OCI-LY7 (cell line): ENCODE measurements around the gene TRMT1. TPM values are rescaled to one million over a fixed set of nuclear protein-coding genes. Genes with fewer than 3 reads are reported as not detected.

Experiments
- BruUV-seq: library from RNA; stranded (reverse); fragments of 400-500 nt; replicated peaks from 2 replicates; lab custom pipeline; 2021; lab: Mats Ljungman, UMichigan
- CTCF ChIA-PET: fragments of 300-600 bp; sonication (Branson Sonifier 250); formaldehyde crosslinking; loops from one replicate; lab custom pipeline; 2022; ENCODE audit warnings: antibody characterized with exemption; ENCODE audit not compliant: unreplicated experiment; lab: Charles Lee
- POLR2A ChIA-PET: fragments of 300-600 bp; sonication (Branson Sonifier 250); formaldehyde crosslinking; loops from one replicate; lab custom pipeline; 2022; ENCODE audit warnings: antibody characterized with exemption; lab: Charles Lee
- DNase-seq: peaks from one replicate; pipeline ENCODE4 v3.0.0-alpha.2; 2015; ENCODE audit warnings: low spot score
- H2AFZ ChIP-seq: fragments of 200-600 bp; sonication (generic), shearing (Covaris generic); 2 replicates; pipeline ENCODE4 v1.6.1; 2014; ENCODE audit warnings: mild to moderate bottlenecking, antibody characterized with exemption, low read length, moderate library complexity
- H3K27ac ChIP-seq: fragments of 200-600 bp; sonication (generic); 2 replicates; pipeline ENCODE4 v1.5.1; 2014; ENCODE audit warnings: mixed run types, low read depth, mild to moderate bottlenecking, moderate library complexity, low read length, inconsistent platforms; ENCODE audit not compliant: poor library complexity, severe bottlenecking
- H3K36me3 ChIP-seq: fragments of 200-600 bp; sonication (generic); 2 replicates; pipeline ENCODE4 v1.6.1; 2014; ENCODE audit warnings: mild to moderate bottlenecking, antibody characterized with exemption, low read length, moderate library complexity, mixed read lengths; ENCODE audit not compliant: insufficient read depth
- H3K4me1 ChIP-seq: fragments of 200-600 bp; sonication (generic); 2 replicates; pipeline ENCODE4 v1.5.1; 2014; ENCODE audit warnings: mild to moderate bottlenecking, low read length; ENCODE audit not compliant: insufficient read depth, poor library complexity, severe bottlenecking
- H3K4me2 ChIP-seq: fragments of 200-600 bp; sonication (generic); 2 replicates; pipeline ENCODE4 v1.6.1; 2014; ENCODE audit warnings: mild to moderate bottlenecking, low read length
- H3K4me3 ChIP-seq: fragments of 200-600 bp; sonication (generic); 2 replicates; pipeline ENCODE4 v1.5.1; 2014; ENCODE audit warnings: mild to moderate bottlenecking, low read depth, low read length; ENCODE audit not compliant: poor library complexity, severe bottlenecking
- H3K79me2 ChIP-seq: fragments of 200-600 bp; sonication (generic); 2 replicates; pipeline ENCODE4 v1.6.1; 2016; ENCODE audit warnings: low read depth, mild to moderate bottlenecking, low read length, moderate library complexity, mixed read lengths; ENCODE audit not compliant: insufficient read depth
- H3K9me2 ChIP-seq: fragments of 200-600 bp; sonication (generic); 2 replicates; pipeline ENCODE4 v1.6.1; 2016; ENCODE audit warnings: mild to moderate bottlenecking, low read length, mixed read lengths; ENCODE audit not compliant: insufficient read depth
- H3K9me3 ChIP-seq: fragments of 200-600 bp; sonication (generic); 2 replicates; pipeline ENCODE4 v1.6.1; 2014; ENCODE audit warnings: mild to moderate bottlenecking, mixed run types, low read length, mixed read lengths
- H4K20me1 ChIP-seq: fragments of 200-600 bp; sonication (generic); 2 replicates; pipeline ENCODE4 v1.6.1; 2014; ENCODE audit warnings: mild to moderate bottlenecking, antibody characterized with exemption, low read length, moderate library complexity, mixed read lengths; ENCODE audit not compliant: insufficient read depth
- CTCF ChIP-seq: fragments of 200-600 bp; sonication (generic); conservative IDR thresholded peaks from 2 replicates; pipeline ENCODE4 v1.5.1; 2014; ENCODE audit warnings: mild to moderate bottlenecking, antibody characterized with exemption, low read length, moderate library complexity, mixed read lengths
- EZH2phosphoT487 ChIP-seq: fragments of 200-600 bp; sonication (generic); IDR thresholded peaks from 2 replicates; pipeline ENCODE4 v1.6.1; 2018; ENCODE audit warnings: low read depth, borderline replicate concordance, mild to moderate bottlenecking, mixed run types, antibody characterized with exemption, low read length, moderate library complexity, mixed read lengths
- intact Hi-C: fragments of 100-400 bp; cut with micrococcal nuclease; formaldehyde crosslinking; loops from one replicate; pipeline ENCODE4 v1.10.0; 2022; ENCODE audit not compliant: unreplicated experiment
- total RNA-seq, 2 experiments: library from RNA; depleted of rRNA in 1 of 2; stranded (reverse); fragments of >200 nt in 1 of 2; shearing (Covaris generic) in 1 of 2; gene quantifications; 2 replicates each; pipeline ENCODE4 v1.2.3, GENCODE V29; 2014 to 2022

Gene TRMT1
- total RNA-seq, 2 experiments from 2014 or later, result 50.4 to 56.8 TPM

GRCh38 chr19:13100031-13100588, 16.4 kb downstream of the TRMT1 start:
- Histone ChIP-seq H3K27ac (peak overlapping the region; percentile 55), H4K20me1 (no peaks in the 10 kb centered on the region), H3K9me3 (no peaks in the 10 kb centered on the region), H3K9me2 (no peaks in the 10 kb centered on the region), H3K4me2 (peak overlapping the region; percentile 85), H3K79me2 (peaks cover 17% of the 10 kb centered on the region), H3K4me3 (peak overlapping the region; percentile 83), H2AFZ (no peak overlapping the region), H3K4me1 (peaks cover 81% of the 10 kb centered on the region), H3K36me3 (peaks cover 24% of the 10 kb centered on the region)
- DNase-seq, result peak; percentile 35
- intact Hi-C loops, result no loop called here
- BruUV-seq, result no TSS peak
- POLR2A ChIA-PET, result interaction anchor here (1.1 kb wide), 1 partner anchor 63 kb away, joined by 3 read pairs; no protein-coding TSS in a partner anchor
- CTCF ChIA-PET, result no interaction called here
- no peak for TF ChIP-seq EZH2phosphoT487
- no peak for TF ChIP-seq CTCF

GRCh38 chr19:13099073-13099999, 17.2 kb downstream of the TRMT1 start:
- no TSS peak for BruUV-seq
- H3K27ac ChIP-seq, result peak overlapping the region; percentile 55
- H2AFZ ChIP-seq, result no peak overlapping the region
- intact Hi-C loops, result no loop called here
- no peaks in the 10 kb centered on the region for H4K20me1 ChIP-seq
- H3K9me2 ChIP-seq, result no peaks in the 10 kb centered on the region
- no peaks in the 10 kb centered on the region for H3K9me3 ChIP-seq
- peak overlapping the region; percentile 85 for H3K4me2 ChIP-seq
- H3K4me1 ChIP-seq, result peaks cover 81% of the 10 kb centered on the region
- H3K79me2 ChIP-seq, result peaks cover 17% of the 10 kb centered on the region
- H3K4me3 ChIP-seq, result peak overlapping the region; percentile 20
- H3K36me3 ChIP-seq, result peaks cover 24% of the 10 kb centered on the region
- TF ChIP-seq CTCF (no peak), EZH2phosphoT487 (no peak)
- peak; percentile 70 for DNase-seq
- CTCF ChIA-PET, result no interaction called here
- POLR2A ChIA-PET, result interaction anchor here (1.1 kb wide), 1 partner anchor 64 kb away, joined by 3 read pairs; no protein-coding TSS in a partner anchor
